BJ (cell line): ENCODE data around the gene RPL9. TPM values are rescaled to one million over a fixed set of nuclear protein-coding genes. Genes with fewer than 3 reads are reported as not detected.
A peak's percentile ranks its signal among the peaks of the same experiment; 100 is the strongest.
"Not testable (repeated sequence)": the region's sequence is repeated elsewhere in the genome, so short reads cannot be mapped to it uniquely, and the experiment has no call there.

Experiments used
- CTCF ChIA-PET: fragments of 350-600 bp; formaldehyde crosslinking; extraction: SDS; loops from one replicate; lab custom pipeline; 2021; ENCODE audit warnings: antibody characterized with exemption, inconsistent platforms; lab: Yijun Ruan, JAX
- POLR2A ChIA-PET: fragments of 300-600 bp; sonication (Branson Sonifier 250); formaldehyde crosslinking; extraction: SDS; loops from one replicate; lab custom pipeline; 2021; ENCODE audit warnings: antibody characterized with exemption; lab: Charles Lee
- DNase-seq: peaks from one replicate; pipeline ENCODE4 v3.0.0-alpha.2; 2011; ENCODE audit warnings: low read depth
- H3K27me3 ChIP-seq: 2 replicates; pipeline ENCODE4 v1.6.0; 2011; ENCODE audit warnings: low read length; ENCODE audit not compliant: control insufficient read depth, insufficient read depth
- H3K36me3 ChIP-seq: 2 replicates; pipeline ENCODE4 v1.5.1; 2011; ENCODE audit warnings: low read length; ENCODE audit not compliant: control insufficient read depth, insufficient read depth
- H3K4me3 ChIP-seq: 2 replicates; pipeline ENCODE4 v1.5.1; 2011; ENCODE audit warnings: low read depth, mild to moderate bottlenecking, control low read depth, low read length
- CTCF ChIP-seq: IDR thresholded peaks from 2 replicates; pipeline ENCODE4 v1.5.1; 2011; ENCODE audit warnings: low read depth, mild to moderate bottlenecking, control low read depth, inconsistent platforms, low read length, moderate library complexity; ENCODE audit not compliant: insufficient read depth
- polyA minus RNA-seq: library from RNA; depleted of rRNA, polyadenylated mRNA; stranded (reverse); fragments of >200 nt; gene quantifications from 2 replicates; pipeline ENCODE4 v1.2.3, GENCODE V29; 2011; rRNA and poly(A)+ RNA removed
- polyA plus RNA-seq: library from polyadenylated mRNA; depleted of rRNA; stranded (reverse); fragments of >200 nt; gene quantifications from 2 replicates; pipeline ENCODE4 v1.2.3, GENCODE V29; 2011; rRNA removed

The RPL9 gene
- polyA plus RNA-seq (458 and 1,469 TPM in 2 replicates), polyA minus RNA-seq (75.8 and 90.2 TPM in 2 replicates)

DNA sequence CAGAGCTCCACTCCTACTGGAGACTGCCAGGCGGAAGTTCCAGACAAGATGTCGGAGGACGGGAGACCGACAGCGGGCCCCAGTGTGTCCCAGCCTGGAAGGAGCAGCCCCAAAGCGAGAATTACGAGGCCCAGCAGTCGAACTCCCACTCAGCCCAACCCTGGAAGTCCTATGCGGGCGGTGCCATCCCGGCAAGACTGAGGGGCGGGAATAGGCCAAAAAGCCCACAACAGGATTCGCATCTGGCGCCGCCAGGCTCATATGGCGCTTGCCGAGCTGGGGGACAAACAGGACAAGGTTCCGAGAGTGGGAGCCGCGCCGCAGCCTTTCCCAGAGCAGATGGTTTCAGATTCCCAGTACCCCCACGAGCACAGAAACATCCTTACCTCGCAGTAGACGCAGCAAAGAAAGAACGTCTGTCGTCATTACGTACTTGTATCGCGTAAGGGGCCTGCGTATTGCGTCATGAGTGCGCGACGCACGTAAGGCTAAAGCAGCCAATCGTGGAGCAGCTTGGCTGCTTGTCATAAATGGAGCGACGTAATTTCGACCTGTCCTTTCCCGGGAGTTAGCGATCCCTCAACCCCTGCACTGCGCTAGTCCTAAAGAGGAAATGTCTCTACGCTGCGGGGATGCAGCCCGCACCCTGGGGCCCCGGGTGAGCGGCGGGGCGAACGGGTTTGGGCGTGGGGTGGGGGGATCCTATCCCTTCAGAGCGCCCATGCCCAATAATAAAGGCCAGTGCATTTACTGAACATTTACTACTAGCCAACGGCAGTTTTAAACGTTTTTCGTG lies at the start of gene RPL9, which contains the start of gene LIAS:
TSS of gene RPL9 (minus strand) at position 418 of the 796 bp plus-strand sequence. CDS start 483 bp downstream, outside the sequence.
TSS of gene LIAS (plus strand) at position 552 of the 796 bp plus-strand sequence. CDS start at position 614, 62 bp downstream.
- CTCF ChIA-PET: interaction anchor here (1.1 to 1.5 kb wide), 2 partner anchors 11 to 354 kb away, joined by 3 read pairs; no protein-coding TSS in a partner anchor
- no peak for TF ChIP-seq CTCF
- Histone ChIP-seq H3K36me3 (peaks cover 6% of the 10 kb centered on the region), H3K4me3 (peak within 1 kb of the TSS; percentile 78), H3K27me3 (no peaks in the 10 kb centered on the region)
- POLR2A ChIA-PET: interaction anchor here (0.7 kb wide), 1 partner anchor 138 kb away, joined by 3 read pairs; no protein-coding TSS in a partner anchor
- DNase-seq: peak; percentile 92

DNA sequence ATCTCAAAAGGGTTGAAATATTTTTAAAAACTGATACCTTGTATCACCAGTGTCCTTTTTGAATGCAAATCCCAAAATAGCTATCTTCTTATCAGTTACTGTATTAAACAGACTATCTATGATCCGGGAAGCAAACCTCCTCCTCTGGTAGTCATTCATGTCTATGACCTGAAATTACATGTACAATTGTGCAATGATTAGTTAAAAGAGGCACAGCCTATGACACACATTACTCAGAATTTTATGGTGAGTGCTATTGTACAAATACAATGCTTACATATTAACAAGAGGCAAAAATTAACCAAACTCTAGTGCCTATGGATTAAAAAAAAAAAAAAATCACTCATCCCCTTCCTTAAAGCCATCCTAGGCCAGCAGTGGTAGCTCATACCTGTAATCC lies 46.9 kb upstream of the RPL9 start:
- ChIA-PET POLR2A (no interaction called here), CTCF (interaction anchor here (1.1 kb wide), 1 partner anchor 15 kb away, joined by 3 read pairs; no protein-coding TSS in a partner anchor)
- TF ChIP-seq CTCF: no peak
- no peak for DNase-seq
- H3K27me3 ChIP-seq: no peaks in the 10 kb centered on the region
- no peak overlapping the region for H3K4me3 ChIP-seq
- H3K36me3 ChIP-seq: peaks cover 26% of the 10 kb centered on the region

DNA sequence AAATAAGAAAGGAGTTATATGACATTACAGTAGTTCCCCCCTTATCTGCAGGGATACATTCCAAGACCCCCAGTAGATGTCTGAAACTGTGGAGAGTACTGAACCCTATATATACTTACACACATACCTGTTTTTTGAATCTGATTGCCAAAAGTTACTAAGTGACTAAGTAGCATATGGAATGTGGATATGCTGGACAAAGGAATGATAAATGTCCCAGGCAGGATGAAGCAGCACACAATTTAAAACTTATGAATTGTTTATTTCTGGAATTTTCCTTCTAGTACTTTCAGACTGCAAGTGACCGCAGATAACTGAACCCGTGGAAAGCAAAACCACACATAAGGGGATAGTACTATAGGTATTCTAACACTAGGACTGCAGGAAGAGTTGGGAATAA lies 45.8 kb upstream of the RPL9 start:
- POLR2A ChIA-PET: no interaction called here
- Histone ChIP-seq H3K36me3 (peaks cover 26% of the 10 kb centered on the region), H3K27me3 (no peaks in the 10 kb centered on the region), H3K4me3 (no peak overlapping the region)
- DNase-seq: no peak
- CTCF ChIA-PET: no interaction called here
- TF ChIP-seq CTCF: no peak

DNA sequence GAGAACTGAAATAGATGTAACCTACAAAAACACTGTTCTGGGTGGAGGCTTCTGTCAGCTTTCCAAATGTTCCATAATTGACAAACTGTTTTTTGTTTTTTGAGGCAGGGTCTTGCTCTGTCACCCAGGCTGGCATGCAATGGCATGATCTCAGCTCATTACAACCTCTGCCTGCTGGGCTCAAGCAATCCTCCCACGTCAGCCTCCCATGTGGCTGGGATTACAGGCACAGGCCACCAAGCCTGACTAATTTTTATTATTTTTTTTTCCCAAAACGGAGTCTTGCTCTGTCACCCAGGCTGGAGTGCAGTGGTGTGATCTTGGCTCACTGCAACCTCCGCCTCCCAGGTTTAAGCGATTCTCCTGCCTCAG lies 43.9 kb upstream of the RPL9 start:
- POLR2A ChIA-PET, DNase-seq, H3K4me3 ChIP-seq, H3K27me3 ChIP-seq: not testable (repeated sequence)
- CTCF ChIA-PET: interaction anchor here (0.6 to 1.0 kb wide), 5 partner anchors 8 to 478 kb away, joined by 3 to 5 read pairs (median 3); no protein-coding TSS in a partner anchor
- peaks cover 20% of the 10 kb centered on the region for H3K36me3 ChIP-seq

GRCh38 chr4:39502019-39502663 lies 43.4 kb upstream of the RPL9 start:
- TF ChIP-seq CTCF: no peak
- Histone ChIP-seq H3K36me3 (peaks cover 18% of the 10 kb centered on the region), H3K27me3 (no peaks in the 10 kb centered on the region), H3K4me3 (no peak overlapping the region)
- CTCF ChIA-PET: interaction anchor here (0.6 to 1.0 kb wide), 4 partner anchors 8 to 479 kb away, joined by 3 to 5 read pairs (median 3); no protein-coding TSS in a partner anchor
- peak; percentile 63 for DNase-seq
- POLR2A ChIA-PET: no interaction called here
